NCI-H146 (cell line): Measurements from ENCODE around the gene PTPN22.
"Not testable (repeated sequence)": the region's sequence is repeated elsewhere in the genome, so short reads cannot be mapped to it uniquely, and the experiment has no call there.

Experiments
- DNase-seq: peaks from one replicate; lab custom pipeline; 2025; lab: John Stamatoyannopoulos, UW

PTPN22 gene

DNA sequence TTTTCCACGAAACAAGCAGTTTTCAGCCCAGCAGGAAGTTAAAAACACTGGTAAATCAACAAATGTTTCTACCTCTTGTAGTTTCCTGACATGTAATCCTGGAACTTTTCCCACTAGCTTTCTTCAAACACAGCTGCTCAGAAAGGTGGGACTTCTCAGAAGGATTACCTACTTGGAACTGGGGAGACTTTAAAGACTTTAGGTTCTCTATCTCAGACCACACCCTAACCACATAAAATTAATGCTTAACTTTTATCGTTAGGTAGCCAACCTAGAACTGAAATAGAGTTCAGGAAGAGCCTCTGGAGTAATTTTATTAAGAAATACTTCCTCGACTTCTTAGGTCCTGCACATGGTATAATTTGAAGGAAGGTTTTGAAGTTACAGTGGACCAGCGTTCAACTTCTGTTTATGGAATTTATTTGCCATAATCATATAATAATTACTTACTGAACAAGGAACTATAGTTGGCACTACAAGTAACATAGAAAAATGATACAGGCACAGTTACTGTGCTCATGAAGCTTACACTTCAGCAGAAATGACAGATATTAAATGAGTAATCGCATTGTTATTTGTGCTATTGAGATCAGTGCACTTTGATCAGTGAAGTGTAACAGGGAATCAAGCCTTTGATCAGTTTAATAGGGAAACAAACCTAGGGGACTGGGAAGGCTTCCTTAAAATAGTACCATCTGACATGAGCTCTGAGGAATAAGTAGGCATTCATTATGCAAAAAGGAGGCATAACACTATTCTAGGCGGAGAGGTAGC is 16.1 kb upstream of the PTPN22 start, which contains the start of gene BCL2L15:
TSS of gene BCL2L15 (minus strand) at position 180 of the 774 bp plus-strand sequence. CDS start 206 bp downstream, outside the sequence.
- DNase-seq, result no peak

DNA sequence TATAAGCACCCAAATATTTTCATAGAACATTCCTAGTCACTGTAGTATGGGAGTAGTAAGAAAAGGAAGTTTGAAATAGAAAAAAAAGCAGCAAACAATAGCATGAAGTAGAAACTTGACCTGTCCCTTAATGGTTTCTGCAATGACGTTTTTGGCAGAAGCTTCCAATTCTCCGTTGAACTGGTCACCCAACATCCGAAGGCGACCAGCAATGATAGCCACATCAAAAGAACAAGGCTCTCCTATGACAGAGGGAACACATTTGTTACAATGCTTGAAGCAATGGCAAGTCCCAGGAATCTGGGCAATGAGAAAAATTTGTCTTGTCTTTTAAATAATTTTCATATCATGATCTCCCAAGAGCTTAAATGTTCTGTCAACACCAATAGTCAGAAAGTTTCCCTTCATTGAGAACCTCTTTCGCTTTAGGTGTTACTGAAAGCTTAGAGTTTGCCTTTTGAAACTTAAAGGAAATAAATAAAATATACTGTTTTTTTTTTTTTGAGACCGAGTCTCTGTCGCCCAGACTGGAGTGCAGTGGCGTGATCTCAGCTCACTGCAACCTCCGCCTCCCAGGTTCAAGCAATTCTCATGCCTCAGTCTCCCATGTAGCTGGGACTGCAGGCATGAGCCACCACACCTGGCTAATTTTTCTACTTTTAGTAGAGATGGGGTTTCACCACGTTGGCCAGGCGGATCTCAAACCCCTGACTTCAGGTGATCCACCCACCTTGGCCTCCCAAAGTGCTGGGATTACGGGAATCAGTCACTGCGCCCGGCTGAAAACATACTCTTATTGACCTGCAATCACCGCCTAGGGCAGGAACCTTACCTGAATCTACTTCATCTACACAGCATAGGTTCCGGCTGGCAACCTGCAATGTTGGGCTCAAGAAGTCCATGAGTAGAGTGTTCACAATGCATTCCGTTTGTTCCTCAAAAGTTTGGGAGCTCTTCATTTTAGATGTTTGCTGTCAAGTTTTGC is 15.2 kb upstream of the PTPN22 start:
- no peak for DNase-seq

DNA sequence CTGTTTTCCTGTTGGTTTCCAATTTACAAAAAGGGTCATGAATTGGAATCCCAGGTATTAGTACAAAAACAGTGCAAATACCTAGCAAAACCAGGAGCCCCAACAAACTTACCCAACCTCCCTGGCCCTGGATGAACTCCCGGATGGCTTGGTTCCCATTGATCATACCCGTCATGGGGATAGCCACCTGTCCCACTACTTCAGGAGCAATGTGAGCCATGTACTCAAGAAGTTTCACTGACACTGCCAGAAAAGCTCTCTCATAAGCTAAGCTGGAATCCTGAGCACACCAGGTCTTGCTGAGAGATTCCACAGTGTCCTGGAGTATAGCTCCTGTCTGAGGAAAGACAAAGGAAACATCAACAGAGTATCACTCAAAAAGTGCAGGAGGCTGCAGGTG is 10.1 kb upstream of the PTPN22 start:
- no peak for DNase-seq

DNA sequence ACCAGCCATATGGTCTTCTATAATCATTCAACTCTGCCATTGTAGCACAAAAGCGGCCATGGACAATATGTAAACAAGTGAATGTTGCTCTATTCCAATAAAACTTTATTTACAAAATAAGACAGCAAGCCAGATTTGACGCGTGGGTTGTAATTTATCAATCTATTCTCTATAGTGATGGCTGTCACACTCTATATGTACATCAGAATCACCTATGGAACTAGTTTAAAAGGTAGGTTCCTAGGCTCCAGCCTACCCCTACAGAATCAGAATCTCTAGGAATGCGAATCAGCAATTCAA is 8.2 kb upstream of the PTPN22 start:
- DNase-seq, result no peak

DNA sequence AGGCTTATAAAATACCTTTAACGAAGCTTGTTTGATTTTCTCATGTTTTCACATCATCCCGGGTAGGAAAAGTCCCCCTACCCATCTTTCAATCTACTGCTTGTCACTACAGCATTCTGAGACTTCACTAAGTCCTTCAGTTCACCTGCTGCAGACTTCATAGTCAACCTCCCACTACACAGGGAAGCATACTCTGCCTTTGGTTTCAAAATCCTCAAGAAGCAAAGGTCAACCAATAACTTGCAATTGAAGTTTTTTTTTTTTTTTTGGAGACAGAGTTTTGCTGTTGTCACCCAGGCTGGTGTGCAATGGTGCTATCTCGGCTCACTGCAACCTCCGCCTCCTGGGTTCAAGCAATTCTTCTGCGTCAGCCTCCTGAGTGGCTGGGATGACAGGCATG is 4.7 kb upstream of the PTPN22 start:
- no peak for DNase-seq

DNA sequence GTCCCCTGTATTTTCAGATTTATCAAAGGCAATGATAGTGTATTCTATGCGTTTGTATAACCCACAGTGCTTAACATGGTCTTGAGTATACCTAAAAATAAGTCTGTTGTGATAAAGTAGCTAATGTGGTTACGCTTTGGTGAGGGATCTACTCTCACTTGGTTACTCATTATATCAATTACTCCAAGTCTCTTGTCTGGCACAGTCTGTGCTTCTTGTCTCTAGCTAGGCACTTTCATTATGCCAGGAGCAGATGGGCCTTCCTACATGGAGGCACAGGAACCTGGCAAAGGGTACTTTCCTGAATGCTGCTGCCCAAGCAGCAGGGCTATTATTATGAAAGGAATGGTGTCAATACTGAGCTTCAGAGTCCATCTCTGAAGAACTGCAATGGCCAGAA is 4.2 kb upstream of the PTPN22 start:
- DNase-seq, result no peak

- DNase-seq, result no peak
Measured at GRCh38 chr1:113874012-113874879, 2.7 kb upstream of the PTPN22 start.

- no peak for DNase-seq
Measured at GRCh38 chr1:113872219-113872935, 865 bp upstream of the PTPN22 start.

- no peak for DNase-seq
Measured at GRCh38 chr1:113870778-113871177, 734 bp downstream of the PTPN22 start.

GRCh38 chr1:113868387-113869083 is 3.0 kb downstream of the PTPN22 start:
- DNase-seq, result no peak

DNA sequence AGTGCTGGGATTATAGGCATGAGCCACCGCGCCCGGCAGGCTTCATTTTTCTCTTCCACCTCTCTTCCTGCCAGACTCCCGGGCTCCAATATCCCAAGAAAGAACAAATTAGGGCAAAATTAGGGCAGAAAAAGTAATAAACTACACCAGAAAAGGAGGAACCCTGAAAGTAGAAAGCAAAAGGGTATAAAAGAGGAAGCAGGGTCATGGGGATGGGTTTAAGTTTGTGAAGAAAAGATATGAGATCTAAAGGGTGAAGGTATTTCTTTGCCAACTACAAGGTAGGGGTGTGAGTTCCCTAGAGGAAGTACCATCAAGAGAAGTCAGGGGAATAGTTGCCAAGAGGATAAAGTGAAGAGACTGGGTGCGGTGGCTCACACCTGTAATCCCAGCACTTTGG is 9.9 kb downstream of the PTPN22 start:
- DNase-seq, result no peak

DNA sequence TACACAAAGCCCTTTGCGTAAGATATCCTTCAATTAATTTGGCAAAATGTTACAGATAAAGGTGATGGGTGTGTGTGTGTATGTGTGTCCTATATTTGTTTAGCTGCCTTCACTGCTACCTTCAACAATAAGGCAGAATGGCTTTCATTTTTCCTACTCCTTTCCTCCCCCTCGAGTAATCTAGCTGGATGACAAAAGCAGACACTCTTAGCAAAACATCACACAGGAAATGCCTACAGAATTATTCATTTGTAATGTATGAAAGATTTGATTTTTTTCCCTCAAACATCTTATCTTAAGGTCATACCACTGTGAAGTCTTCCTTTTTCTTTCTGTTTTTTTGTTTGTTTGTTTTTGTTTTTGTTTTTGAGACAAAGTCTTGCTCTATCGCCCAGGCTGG is 10.6 kb downstream of the PTPN22 start:
- peak; percentile 2 for DNase-seq

DNA sequence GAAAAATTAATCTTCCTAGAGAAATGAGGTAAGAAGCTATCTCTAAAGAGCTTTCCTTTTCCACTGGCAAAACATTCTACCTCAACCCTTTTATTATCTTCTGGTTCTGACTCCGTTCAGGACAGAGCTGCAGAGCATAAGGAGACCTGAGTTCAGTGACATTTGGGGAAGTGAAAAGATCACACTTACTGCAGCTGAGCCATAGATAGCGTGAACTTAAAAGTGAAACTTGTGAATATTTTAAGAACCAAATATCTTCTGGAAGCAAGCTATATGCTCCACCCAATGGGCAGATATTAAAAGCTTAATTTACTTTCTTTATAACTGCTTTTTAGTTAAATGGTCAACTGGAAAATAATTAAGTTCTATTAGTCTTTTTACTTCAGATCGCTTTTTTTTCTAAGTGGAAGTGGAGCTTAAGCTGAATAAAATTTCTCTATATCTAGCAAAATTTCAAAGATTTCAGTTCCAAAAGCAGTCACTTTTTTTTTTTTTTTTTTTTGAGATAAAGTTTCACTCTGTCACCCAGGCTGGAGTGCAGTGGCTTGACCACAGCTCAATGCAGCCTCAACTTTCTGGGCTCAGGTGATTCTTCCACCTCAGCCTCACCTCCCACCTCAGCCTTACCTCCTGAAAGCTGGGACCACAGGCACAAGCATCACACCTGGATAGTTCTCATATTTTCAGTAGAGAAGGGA is 11.9 kb downstream of the PTPN22 start:
- no peak for DNase-seq

- no peak for DNase-seq
Measured at GRCh38 chr1:113858982-113859381, 12.5 kb downstream of the PTPN22 start.

GRCh38 chr1:113858418-113858817 is 13.1 kb downstream of the PTPN22 start:
- DNase-seq, result no peak

DNA sequence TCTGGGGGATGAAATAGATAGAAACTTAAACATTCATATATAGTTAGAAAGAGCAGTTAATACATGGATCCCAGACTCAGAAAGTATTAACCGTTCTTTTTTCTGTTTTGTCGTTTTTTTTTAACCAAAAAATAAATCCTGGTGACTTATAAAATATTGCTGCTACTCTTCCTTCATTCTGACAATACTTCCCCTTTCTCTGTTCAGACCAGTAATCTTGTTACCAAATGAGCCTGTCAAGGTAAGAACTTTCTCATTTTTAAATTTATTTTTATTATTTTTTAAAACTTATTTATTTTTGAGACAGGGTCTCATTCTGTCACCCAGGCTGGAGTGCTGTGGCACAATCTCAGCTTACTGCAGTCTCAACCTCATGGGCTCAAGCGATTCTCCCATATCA is 13.7 kb downstream of the PTPN22 start:
- DNase-seq, result no peak

DNA sequence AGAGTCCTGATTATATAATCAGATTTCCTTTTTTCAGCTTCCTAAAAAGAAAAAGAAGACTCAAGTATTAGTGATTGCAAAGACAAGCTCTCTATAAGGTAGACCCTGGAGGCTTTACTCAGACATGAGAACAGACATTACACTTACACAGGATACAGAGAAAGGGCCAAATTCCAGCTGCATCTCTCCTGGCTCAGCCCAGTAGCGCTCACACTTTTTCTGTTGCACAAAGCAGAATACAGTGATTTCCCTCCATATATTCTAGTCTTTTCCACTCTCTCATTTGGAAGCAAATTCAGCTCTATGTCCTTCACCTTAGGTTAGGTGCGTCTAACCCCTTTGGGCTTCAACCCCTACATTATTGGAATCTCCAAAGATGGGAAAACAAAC is 15.1 kb downstream of the PTPN22 start:
- DNase-seq, result no peak

- DNase-seq, result no peak
Measured at GRCh38 chr1:113855630-113856400, 15.7 kb downstream of the PTPN22 start.

DNA sequence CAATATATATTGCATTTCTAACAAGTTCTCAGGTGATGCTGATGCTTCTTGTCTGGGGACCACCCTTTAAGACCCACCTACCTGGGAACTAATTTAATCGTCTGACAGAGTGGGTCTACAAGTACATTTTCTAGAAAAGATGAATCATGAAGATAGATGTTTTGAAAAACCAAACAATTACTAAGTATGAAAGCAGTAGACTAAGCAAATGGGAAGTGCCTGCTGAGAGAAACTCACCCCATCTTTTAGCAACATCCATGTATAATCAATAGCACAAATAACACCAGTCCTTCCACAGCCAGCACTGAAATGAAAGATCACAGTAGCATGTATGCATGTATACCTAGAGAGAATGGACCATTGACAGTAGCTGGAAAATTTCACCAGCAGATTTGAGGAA is 17.3 kb downstream of the PTPN22 start:
- no peak for DNase-seq

DNA sequence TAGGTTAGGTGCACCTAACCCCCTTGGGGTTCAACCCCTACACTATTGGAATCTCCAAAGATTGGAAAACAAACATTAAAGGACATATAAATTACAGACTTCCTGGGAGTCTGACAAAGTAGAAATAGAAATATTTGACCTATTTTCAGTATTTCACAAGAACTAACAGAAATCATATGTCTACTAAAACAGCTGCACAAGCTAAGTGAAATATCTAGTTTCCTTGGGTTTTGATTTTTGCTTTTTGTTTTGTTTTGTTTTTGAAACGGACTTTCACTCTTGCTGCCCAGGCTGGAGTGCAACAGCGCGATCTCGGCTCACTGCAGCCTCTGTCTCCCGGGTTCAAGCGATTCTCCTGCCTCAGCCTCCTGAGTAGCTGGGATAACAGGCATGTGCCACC is 18.8 kb downstream of the PTPN22 start:
- DNase-seq, result not testable (repeated sequence)
